Measurements from ENCODE around the gene TTC7B.
"Not testable (repeated sequence)": the region's sequence is repeated elsewhere in the genome, so short reads cannot be mapped to it uniquely, and the experiment has no call there.

Gene TTC7B

GRCh38 chr14:90831821-90832220, 15.6 kb upstream of the TTC7B start:
- in situ Hi-C loops (cut with MboI; ENCODE audit: low sequenced_read_pairs): no loop called here

- in situ Hi-C loops (cut with MboI; ENCODE audit: low sequenced_read_pairs): no loop called here
Measured at GRCh38 chr14:90830931-90831701, 14.9 kb upstream of the TTC7B start.

GRCh38 chr14:90829677-90830076, 13.4 kb upstream of the TTC7B start:
- in situ Hi-C loops (cut with MboI; ENCODE audit: low sequenced_read_pairs): no loop called here

DNA sequence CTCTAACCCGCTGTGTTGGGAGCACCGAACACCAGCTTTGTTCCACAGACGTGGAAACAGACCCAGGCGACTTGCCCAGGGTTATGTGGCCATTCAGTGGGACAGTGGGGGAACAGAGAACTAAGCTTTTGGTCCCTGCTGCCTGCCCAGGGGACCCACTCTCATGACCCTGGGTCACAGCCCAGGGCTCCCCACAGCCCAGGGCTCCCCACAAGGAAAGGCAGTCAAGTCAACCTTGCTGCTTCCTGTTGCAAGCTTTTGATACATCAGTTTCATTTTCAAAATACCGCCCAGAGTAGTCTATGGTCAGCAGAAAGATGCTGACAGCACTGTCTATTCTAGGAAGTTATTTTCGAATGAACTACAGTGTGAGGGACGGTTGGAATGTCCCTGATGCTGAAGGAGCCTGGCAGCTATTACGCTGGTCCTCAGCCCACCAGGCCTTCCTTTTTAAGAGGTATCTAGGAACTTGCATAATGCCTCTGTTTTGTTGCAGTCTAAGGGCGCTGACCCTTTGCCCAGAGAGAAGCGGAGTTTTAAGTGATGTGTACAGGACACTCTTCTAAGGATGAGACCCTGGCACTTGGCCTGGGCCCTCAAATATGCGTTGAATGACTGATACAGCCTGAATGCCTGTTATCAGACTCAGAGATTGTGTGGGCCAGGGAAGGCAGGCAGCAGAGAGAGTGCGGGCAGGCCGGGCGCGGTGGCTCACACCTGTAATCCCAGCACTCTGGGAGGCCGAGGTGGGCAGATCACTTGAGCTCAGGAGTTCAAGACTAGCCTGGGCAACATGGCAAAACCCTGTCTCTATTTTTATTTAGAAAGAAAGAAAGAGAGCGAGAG, 12.6 kb upstream of the TTC7B start:
- in situ Hi-C loops (cut with MboI; ENCODE audit: low sequenced_read_pairs): no loop called here

DNA sequence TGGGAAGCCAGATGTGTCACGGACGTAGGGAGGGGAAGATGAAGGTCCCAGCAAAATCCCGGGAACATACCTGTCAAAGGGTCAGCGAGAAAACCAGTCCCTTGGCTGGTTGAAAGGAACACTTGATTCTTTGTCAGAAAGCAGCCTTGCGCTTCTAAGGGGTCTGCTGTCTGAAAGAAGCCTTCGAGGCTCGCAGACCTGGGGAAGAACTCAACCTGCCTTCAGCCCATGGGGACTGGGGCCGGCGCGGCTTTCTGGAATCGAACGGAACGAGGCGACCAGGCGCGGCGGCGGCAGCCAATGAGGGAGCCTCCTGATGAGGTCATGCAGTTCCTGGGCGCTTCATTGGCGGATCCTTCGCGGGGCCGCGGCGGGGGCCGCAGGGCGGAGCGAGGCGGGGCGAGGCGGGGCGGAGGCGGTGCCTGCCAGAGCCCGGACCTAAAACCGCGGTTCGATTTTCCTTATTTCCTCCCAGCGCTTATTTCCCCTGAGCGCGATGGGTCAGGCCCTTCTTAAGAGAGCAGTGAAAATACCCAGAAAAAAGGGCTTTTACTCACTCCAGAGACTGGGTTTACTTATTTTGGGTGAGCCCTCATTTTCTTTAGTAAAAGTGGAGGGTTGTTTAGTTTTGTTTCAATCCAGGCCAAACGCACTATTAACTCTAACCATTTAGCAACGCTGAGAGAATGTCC, 11.8 kb upstream of the TTC7B start:
- in situ Hi-C loops (cut with MboI; ENCODE audit: low sequenced_read_pairs): no loop called here

- in situ Hi-C loops (cut with MboI; ENCODE audit: low sequenced_read_pairs): not testable (repeated sequence)
Measured at GRCh38 chr14:90823542-90823941, 7.3 kb upstream of the TTC7B start.

DNA sequence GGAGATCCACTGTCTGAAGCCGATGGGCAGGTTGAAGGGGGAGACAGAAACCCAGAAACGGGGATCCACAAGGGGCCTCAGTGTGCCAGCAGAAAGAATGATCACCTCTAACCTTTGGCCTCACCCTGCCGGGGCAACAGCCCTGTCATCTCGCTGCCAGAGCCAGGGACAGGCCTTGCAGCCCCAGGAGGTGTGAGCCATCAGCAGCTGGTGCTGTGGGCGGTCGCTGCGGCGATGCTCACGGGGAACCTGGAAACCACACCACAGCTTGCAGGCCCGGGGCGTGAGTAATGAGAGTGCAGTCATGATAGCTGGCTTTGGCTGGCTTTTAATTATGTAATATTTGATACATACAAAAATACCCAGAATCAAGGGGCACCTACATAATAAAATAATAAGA, 4.7 kb upstream of the TTC7B start:
- in situ Hi-C loops (cut with MboI; ENCODE audit: low sequenced_read_pairs): no loop called here

- in situ Hi-C loops (cut with MboI; ENCODE audit: low sequenced_read_pairs): no loop called here
Measured at GRCh38 chr14:90819734-90820393, 3.6 kb upstream of the TTC7B start.

DNA sequence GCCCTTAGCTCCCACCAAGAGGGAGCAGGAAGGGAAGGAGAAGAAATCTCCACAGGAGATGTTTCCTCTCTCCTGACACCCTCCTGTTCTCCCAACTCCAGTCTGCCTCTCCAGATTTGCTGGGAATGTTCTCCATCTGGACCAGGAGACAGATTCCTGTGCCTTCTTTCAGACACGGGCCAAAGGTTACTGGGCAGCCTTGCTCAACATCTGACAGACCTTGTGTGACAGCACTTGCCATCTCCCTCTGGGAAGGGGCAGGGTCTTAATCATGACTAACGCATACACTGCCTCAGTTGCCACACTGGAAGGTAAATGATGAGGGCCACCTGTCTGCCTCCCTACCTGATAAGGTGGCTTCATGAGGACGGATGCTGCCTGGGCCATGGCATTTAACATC, 2.5 kb upstream of the TTC7B start:
- in situ Hi-C loops (cut with MboI; ENCODE audit: low sequenced_read_pairs): no loop called here

GRCh38 chr14:90816681-90817436, 629 bp upstream of the TTC7B start:
- in situ Hi-C loops (cut with MboI; ENCODE audit: low sequenced_read_pairs): no loop called here

DNA sequence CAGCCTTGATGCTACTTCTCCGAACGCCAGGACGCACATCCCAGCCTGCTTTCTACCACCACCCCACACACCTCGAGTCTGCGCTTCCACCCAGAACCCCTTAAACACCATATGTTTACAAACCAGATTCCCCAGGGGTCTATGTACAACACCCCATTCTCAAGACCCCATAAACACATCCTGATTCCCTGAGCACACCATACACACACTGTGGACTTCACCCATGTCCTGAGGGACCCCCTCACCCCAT, 733 bp downstream of the TTC7B start:
- in situ Hi-C loops (cut with MboI; ENCODE audit: low sequenced_read_pairs): no loop called here

GRCh38 chr14:90814806-90815571, 1.2 kb downstream of the TTC7B start:
- in situ Hi-C loops (cut with MboI; ENCODE audit: low sequenced_read_pairs): no loop called here

DNA sequence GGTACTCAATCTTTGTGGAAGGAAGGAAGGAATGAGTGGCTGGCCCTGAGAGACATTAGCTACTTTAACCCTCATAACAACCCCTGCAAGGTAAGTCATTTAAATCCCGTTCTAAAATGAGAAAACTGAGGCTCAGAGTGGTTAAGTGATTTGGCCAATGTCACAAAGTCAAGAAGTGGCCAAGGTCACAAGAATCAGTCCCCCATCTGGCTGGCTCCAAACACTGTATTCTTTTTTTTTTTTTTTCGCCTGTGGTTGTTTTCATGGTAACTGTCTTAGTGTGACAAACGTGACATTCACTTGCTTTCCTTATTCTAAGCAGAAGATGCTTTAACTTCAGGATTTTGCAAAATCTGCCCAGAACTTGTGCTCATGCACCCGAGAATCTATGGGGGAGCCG, 2.8 kb downstream of the TTC7B start:
- in situ Hi-C loops (cut with MboI; ENCODE audit: low sequenced_read_pairs): no loop called here

DNA sequence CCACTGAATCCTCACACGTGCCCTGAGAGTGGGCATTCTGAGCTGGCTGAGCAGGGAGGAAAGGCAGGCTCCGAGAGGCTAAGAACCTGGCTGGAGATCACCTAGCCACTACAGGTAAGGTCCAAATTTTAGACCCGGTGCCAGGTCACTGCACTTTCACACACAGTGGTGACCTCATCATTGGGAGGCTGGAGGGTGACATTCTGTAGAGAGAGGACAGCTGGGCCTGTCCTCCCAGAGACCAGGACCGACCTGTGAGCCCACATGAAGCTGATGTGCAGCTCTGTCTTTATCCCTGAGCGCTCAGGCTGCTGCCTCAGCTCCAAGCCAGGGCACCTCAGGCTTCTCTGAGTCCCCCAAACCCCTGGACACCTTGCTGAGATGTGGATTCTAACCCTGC, 4.1 kb downstream of the TTC7B start:
- in situ Hi-C loops (cut with MboI; ENCODE audit: low sequenced_read_pairs): no loop called here

DNA sequence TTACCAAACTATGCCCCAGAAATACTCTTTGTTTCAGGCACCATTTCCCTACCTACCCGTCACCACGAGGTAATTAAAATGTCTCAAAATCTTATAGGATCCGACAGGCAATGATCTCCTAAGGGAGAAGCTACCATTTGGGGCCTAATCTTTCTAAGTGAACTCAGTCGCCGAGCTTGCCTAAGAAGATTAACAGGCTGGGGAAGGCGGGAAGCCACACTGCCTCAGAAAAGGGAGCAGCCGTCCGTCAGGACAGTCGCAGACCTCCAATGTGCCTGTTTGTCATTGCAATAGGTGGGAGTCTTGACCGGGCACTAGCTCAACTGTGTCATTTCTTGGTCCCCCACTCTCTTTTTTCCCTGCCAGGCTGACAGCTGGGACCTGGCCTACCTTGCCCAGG, 4.6 kb downstream of the TTC7B start:
- in situ Hi-C loops (cut with MboI; ENCODE audit: low sequenced_read_pairs): no loop called here

DNA sequence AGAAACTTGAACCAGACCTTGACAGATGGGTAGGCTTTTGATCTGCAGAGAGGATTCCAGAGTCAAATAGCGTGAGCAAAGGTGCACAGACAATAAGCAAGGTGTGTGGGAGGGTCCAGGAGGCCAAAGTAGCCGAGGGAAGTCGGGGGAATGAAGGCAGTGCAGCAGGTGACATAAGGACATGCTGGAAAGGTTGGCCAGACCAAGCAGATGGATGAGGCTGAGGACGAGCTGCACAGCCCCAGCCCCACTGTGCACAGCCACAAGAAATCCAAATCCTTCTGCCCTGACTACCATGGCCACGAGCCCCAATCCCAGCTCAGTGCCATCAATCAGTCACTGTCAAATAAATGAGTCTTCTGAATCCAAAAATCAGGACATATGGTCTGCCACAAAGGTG, 5.4 kb downstream of the TTC7B start:
- in situ Hi-C loops (cut with MboI; ENCODE audit: low sequenced_read_pairs): no loop called here

DNA sequence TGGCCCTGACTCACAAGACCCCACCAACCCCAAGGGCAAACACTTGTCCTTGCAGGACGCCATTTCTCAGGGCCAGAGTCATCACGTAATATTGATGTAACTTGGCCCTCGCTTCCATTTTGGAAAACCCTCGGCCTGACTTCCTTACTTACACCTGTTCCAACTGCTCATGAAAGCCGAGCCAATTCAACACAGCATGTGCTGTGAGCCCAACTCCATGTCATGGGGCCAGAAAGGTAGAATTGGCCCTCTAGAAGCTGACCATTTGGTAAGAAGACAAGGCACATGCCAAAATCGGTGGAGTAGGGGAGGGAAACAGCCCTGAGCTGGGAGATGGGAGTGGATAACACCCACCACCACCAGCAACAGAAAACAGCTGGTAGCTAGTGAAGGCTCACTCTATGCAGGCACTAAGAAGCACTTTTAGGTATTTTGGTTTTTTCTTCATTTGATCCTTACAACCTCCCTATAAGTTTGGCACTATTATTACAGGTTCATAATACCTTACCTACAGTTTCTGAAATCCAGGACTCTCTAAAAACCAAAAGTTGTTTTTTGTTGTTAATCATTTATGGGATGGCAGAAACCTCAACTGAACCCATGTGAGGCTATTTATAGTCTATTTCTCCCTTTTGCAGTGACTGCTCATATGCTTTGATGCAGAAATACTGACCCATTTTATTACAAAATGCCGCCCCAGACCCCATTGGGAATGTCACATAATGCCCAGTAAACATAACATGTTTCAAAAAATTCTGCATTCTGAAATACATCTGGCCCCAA, 6.5 kb downstream of the TTC7B start:
- in situ Hi-C loops (cut with MboI; ENCODE audit: low sequenced_read_pairs): no loop called here

DNA sequence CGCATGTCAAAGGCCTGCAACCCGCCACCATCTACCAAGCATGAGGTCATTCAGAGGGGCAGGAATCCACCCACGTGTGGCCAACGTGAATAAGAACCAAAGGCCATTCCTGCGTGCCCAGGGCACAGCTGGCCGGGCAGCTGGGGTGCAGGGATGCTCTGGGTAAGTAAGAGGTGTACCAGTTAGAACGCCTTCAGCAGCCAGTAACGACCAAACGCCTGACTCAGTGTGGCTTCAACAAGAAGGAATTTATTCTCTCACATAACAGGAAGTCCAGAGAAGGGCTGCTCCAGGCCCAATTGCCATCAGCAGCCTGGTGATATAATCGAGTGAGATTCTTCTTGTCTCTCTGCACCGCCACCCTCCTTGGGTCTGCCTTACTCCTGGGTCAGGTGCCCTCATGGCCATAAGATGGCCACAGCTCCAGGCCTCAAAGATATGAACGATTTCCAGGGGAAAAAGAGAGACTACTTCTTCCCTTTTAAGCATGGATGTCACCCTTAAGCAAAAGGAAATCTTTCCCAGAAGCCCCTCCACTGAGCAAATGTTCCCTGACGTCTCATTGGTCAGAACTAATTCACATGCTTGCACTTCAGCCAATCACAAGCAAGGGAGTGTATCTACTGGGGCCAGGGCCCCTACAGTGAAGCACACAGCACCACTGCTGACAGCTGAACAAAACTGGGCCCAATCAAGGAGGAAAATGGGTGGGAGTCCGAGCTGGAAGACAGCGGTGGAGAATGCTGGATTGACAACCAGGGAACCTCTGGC, 7.3 kb downstream of the TTC7B start:
- in situ Hi-C loops (cut with MboI; ENCODE audit: low sequenced_read_pairs): no loop called here

DNA sequence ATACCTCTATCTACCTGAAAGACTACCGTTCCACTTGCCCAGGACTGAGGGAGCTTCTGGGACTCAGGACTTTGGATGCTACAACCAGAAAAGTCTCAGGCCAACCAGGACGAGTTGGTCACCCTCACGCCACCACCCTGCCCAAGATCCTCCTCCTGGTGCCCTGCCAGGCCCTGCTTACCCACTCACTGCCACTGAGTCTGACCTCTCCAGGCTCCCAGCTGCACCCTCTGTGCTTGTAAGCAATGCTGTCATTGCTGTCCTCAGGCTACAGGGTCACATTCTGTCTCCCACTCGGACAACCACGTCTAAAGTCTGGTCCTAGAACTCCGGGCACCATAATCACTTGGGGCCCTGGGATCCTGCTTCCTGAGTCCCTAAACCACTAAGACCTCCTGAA, 9.2 kb downstream of the TTC7B start:
- in situ Hi-C loops (cut with MboI; ENCODE audit: low sequenced_read_pairs): no loop called here

Data from HL-60/S4 (cell line).